Measurements from ENCODE around the gene SEMA5A.

The SEMA5A gene

DNA sequence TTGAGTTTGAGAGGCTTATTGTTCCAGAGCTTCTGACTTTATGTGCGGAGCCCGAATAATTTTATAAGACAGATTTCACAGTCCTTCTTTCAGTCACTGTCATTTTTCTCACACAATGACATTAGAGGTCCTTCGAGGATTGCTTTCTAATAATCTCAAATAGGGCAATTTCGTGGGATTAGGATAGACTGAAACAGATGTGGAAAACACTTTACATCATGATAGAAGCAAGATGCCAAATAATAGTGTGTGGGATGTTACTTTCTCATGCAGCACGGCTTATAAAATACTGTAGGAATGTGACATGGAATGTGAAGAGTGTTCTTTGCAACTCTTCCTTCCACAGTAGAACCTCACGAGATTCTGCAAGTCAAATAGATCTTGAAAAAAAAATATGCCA lies 451.3 kb downstream of the SEMA5A start:
- Mint-ChIP-seq H3K27me3 (no peaks in the 10 kb centered on the region), H3K4me1 (no peaks in the 10 kb centered on the region), H3K27ac (no peak overlapping the region), H3K4me3 (no peak overlapping the region), H3K36me3 (no peaks in the 10 kb centered on the region), H3K9me3 (peaks cover 3 to 5% of the 10 kb centered on the region in 2 donors)
- ATAC-seq (replicated peaks): no peak
- DNase-seq: no peak

GRCh38 chr5:9091896-9092662 lies 453.8 kb downstream of the SEMA5A start:
- H3K36me3 Mint-ChIP-seq: no peaks in the 10 kb centered on the region
- no peak overlapping the region for H3K27ac Mint-ChIP-seq
- peaks cover 3 to 5% of the 10 kb centered on the region in 2 donors for H3K9me3 Mint-ChIP-seq
- no peaks in the 10 kb centered on the region for H3K27me3 Mint-ChIP-seq
- DNase-seq (no peak), ATAC-seq (replicated peaks) (no peak)
- H3K4me1 Mint-ChIP-seq: no peaks in the 10 kb centered on the region
- no peak overlapping the region for H3K4me3 Mint-ChIP-seq

GRCh38 chr5:9090381-9091026 lies 455.4 kb downstream of the SEMA5A start:
- ATAC-seq (replicated peaks) (no peak), DNase-seq (no peak)
- no peak overlapping the region for H3K4me3 Mint-ChIP-seq
- H3K4me1 Mint-ChIP-seq: no peaks in the 10 kb centered on the region
- H3K36me3 Mint-ChIP-seq: no peaks in the 10 kb centered on the region
- H3K9me3 Mint-ChIP-seq: peaks cover 6 to 20% of the 10 kb centered on the region in 2 donors
- H3K27me3 Mint-ChIP-seq: no peaks in the 10 kb centered on the region
- no peak overlapping the region for H3K27ac Mint-ChIP-seq

DNA sequence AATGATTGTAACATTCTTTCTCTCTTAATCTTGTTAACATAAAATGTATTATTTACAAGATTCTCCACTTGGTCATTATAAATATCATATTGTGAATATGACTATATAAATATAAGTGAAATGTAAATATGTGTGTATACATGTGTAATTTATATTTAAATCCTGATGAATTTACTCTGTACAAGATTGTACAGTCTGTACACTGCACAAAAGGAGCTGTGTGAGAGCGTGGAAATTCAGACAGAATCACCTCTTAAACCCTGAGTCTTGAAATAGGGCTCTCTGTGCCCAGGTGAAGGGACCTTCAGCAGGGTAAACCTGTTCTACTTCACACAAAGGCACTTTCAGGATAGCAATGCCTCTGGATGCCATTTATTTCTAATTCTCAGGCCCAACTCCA lies 456.0 kb downstream of the SEMA5A start:
- ATAC-seq (replicated peaks) (no peak), DNase-seq (no peak)
- no peak overlapping the region for H3K4me3 Mint-ChIP-seq

DNA sequence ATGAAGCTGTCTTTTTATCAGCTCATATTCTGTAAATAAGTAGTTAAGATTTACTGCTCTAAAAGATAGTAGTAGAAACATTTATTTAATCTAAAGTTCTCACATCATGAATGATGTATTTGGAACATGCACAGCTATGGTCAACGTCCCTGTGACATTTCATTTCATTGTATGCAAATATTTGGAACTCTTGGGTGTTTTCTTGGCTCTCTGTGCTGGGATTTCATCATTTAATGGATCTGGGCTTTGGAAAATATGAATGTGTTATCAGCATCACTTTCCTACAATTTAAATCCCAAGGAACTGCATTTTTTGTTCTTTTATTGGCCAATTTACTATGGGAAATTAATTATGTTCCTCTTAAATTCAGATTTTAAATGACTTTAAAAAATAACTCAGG lies 462.9 kb downstream of the SEMA5A start:
- no peak overlapping the region for H3K27ac Mint-ChIP-seq
- H3K4me3 Mint-ChIP-seq: no peak overlapping the region
- no peaks in the 10 kb centered on the region for H3K4me1 Mint-ChIP-seq
- no peaks in the 10 kb centered on the region for H3K27me3 Mint-ChIP-seq
- H3K9me3 Mint-ChIP-seq: peaks cover 10 to 22% of the 10 kb centered on the region in 2 donors
- no peaks in the 10 kb centered on the region for H3K36me3 Mint-ChIP-seq
- ATAC-seq (replicated peaks): no peak
- no peak for DNase-seq

More for the DNA sequence above, 456.0 kb downstream of the SEMA5A start:
- Mint-ChIP-seq H3K36me3 (no peaks in the 10 kb centered on the region), H3K27me3 (no peaks in the 10 kb centered on the region), H3K4me1 (no peaks in the 10 kb centered on the region), H3K9me3 (peaks cover 7 to 22% of the 10 kb centered on the region in 2 donors), H3K27ac (no peak overlapping the region)

GRCh38 chr5:9072701-9073100 lies 473.2 kb downstream of the SEMA5A start:
- ATAC-seq (replicated peaks) (no peak), DNase-seq (no peak)
- Mint-ChIP-seq H3K27me3 (peaks cover 0 to 5% of the 10 kb centered on the region in 2 donors), H3K4me3 (no peak overlapping the region), H3K9me3 (no peaks in the 10 kb centered on the region), H3K4me1 (no peaks in the 10 kb centered on the region), H3K27ac (no peak overlapping the region), H3K36me3 (no peaks in the 10 kb centered on the region)

DNA sequence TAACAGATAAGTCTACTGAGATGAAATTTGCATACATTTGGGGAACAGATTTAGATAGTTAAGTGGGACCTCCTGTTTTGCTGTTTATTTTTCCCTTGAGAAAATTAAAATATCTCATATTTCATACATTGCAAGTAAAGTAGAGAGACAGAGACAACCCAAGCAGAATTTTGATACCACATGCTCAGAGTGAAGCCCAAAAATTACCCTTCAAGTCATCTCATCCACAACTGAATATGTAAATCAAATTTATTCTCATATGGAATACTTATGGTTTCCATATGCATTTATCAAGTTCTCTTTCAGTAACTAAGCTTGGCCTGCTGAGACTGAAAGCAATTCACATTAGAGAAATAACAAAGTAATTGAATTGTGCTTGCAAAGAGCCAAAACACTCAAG lies 474.4 kb downstream of the SEMA5A start:
- no peak overlapping the region for H3K27ac Mint-ChIP-seq
- H3K9me3 Mint-ChIP-seq: no peaks in the 10 kb centered on the region
- H3K4me1 Mint-ChIP-seq: no peaks in the 10 kb centered on the region
- no peak for DNase-seq
- no peaks in the 10 kb centered on the region for H3K36me3 Mint-ChIP-seq
- H3K27me3 Mint-ChIP-seq: peaks cover 0 to 5% of the 10 kb centered on the region in 2 donors
- no peak for ATAC-seq (replicated peaks)
- H3K4me3 Mint-ChIP-seq: no peak overlapping the region

GRCh38 chr5:9071074-9071473 lies 474.8 kb downstream of the SEMA5A start:
- no peak overlapping the region for H3K27ac Mint-ChIP-seq
- H3K9me3 Mint-ChIP-seq: no peaks in the 10 kb centered on the region
- H3K4me3 Mint-ChIP-seq: no peak overlapping the region
- DNase-seq: no peak
- no peaks in the 10 kb centered on the region for H3K4me1 Mint-ChIP-seq
- peaks cover 0 to 5% of the 10 kb centered on the region in 2 donors for H3K27me3 Mint-ChIP-seq
- no peak for ATAC-seq (replicated peaks)
- H3K36me3 Mint-ChIP-seq: no peaks in the 10 kb centered on the region

GRCh38 chr5:9069650-9070049 lies 476.2 kb downstream of the SEMA5A start:
- ATAC-seq (replicated peaks): no peak
- Mint-ChIP-seq H3K27ac (no peak overlapping the region), H3K36me3 (no peaks in the 10 kb centered on the region), H3K27me3 (peaks cover 0 to 5% of the 10 kb centered on the region in 2 donors), H3K4me1 (no peaks in the 10 kb centered on the region), H3K9me3 (no peaks in the 10 kb centered on the region), H3K4me3 (no peak overlapping the region)
- no peak for DNase-seq

DNA sequence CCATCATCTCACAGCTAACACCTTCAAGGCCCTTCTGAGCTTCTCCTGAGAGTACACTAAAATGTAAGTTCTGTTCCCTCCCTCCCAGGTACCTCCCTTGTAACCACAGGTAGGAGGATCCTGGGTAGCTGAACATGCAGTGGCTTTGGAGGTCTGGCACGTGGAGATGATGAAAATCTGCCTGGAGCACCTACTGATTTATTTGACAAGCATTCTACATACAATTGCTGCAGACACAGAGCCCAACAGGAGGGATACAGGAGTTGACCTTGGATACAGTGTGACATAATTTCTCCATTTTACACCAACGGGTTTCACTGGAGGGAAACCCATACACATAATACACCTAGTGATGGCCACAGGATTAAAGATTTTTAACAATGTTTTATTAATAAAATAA lies 478.7 kb downstream of the SEMA5A start:
- Mint-ChIP-seq H3K4me3 (no peak overlapping the region), H3K27me3 (no peaks in the 10 kb centered on the region), H3K27ac (no peak overlapping the region), H3K9me3 (peaks cover 0 to 2% of the 10 kb centered on the region in 2 donors), H3K4me1 (peaks cover 0 to 8% of the 10 kb centered on the region in 2 donors), H3K36me3 (no peaks in the 10 kb centered on the region)
- no peak for ATAC-seq (replicated peaks)
- no peak for DNase-seq

GRCh38 chr5:9066349-9066748 lies 479.5 kb downstream of the SEMA5A start:
- Mint-ChIP-seq H3K27ac (no peak overlapping the region), H3K9me3 (peaks cover 0 to 3% of the 10 kb centered on the region in 2 donors), H3K36me3 (no peaks in the 10 kb centered on the region), H3K27me3 (no peaks in the 10 kb centered on the region), H3K4me3 (no peak overlapping the region), H3K4me1 (peaks cover 0 to 8% of the 10 kb centered on the region in 2 donors)
- ATAC-seq (replicated peaks) (no peak), DNase-seq (no peak)

GRCh38 chr5:9063615-9064245 lies 482.1 kb downstream of the SEMA5A start:
- Mint-ChIP-seq H3K9me3 (peaks cover 0 to 4% of the 10 kb centered on the region in 2 donors), H3K27ac (no peak overlapping the region), H3K4me1 (peaks cover 0 to 8% of the 10 kb centered on the region in 2 donors), H3K4me3 (no peak overlapping the region), H3K36me3 (no peaks in the 10 kb centered on the region), H3K27me3 (no peaks in the 10 kb centered on the region)
- no peak for DNase-seq
- no peak for ATAC-seq (replicated peaks)

GRCh38 chr5:9062873-9063272 lies 483.0 kb downstream of the SEMA5A start:
- Mint-ChIP-seq H3K27ac (peak overlapping the region; percentile 57), H3K27me3 (no peaks in the 10 kb centered on the region), H3K4me3 (no peak overlapping the region), H3K36me3 (no peaks in the 10 kb centered on the region), H3K9me3 (peaks cover 0 to 4% of the 10 kb centered on the region in 2 donors), H3K4me1 (peaks cover 0 to 8% of the 10 kb centered on the region in 2 donors)
- ATAC-seq (replicated peaks) (peak; percentile 63 to 84), DNase-seq (peak; percentile 2)

GRCh38 chr5:9059920-9060691 lies 485.8 kb downstream of the SEMA5A start:
- H3K27ac Mint-ChIP-seq: no peak overlapping the region
- H3K4me1 Mint-ChIP-seq: peaks cover 0 to 8% of the 10 kb centered on the region in 2 donors
- DNase-seq: no peak
- H3K36me3 Mint-ChIP-seq: no peaks in the 10 kb centered on the region
- no peaks in the 10 kb centered on the region for H3K27me3 Mint-ChIP-seq
- no peak overlapping the region for H3K4me3 Mint-ChIP-seq
- peaks cover 0 to 5% of the 10 kb centered on the region in 2 donors for H3K9me3 Mint-ChIP-seq
- ATAC-seq (replicated peaks): peak in 1 of 2 donors; percentile 10

All from stimulated activated naive B cell treated with anti-CD40 and anti-IgM and Interleukin-4, amounts not matched to agents 10 μg/mL and 1 μg/mL and 100 μg/mL, for 72 hours (primary cell).